HT-29 (cell line): ENCODE results near the gene SDK1. TPM values are rescaled to one million over a fixed set of nuclear protein-coding genes. Genes with fewer than 3 reads are reported as not detected.
"Not testable (repeated sequence)": the region's sequence is repeated elsewhere in the genome, so short reads cannot be mapped to it uniquely, and the experiment has no call there.

Source experiments
- DNase-seq: peaks from one replicate; pipeline ENCODE4 v3.0.0-alpha.2; 2015; ENCODE audit warnings: low spot score
- total RNA-seq: library from RNA; depleted of rRNA; stranded (reverse); fragments of >200 nt; shearing (Covaris generic); gene quantifications from 2 replicates; pipeline ENCODE4 v1.2.3, GENCODE V29; 2014

The SDK1 gene
- total RNA-seq, 1 experiment from 2014 or later, result not detected

GRCh38 chr7:4215176-4215720 is 914.2 kb downstream of the SDK1 start:
- DNase-seq, result no peak

- DNase-seq, result no peak
Measured at GRCh38 chr7:4216016-4216415, 915.0 kb downstream of the SDK1 start.

DNA sequence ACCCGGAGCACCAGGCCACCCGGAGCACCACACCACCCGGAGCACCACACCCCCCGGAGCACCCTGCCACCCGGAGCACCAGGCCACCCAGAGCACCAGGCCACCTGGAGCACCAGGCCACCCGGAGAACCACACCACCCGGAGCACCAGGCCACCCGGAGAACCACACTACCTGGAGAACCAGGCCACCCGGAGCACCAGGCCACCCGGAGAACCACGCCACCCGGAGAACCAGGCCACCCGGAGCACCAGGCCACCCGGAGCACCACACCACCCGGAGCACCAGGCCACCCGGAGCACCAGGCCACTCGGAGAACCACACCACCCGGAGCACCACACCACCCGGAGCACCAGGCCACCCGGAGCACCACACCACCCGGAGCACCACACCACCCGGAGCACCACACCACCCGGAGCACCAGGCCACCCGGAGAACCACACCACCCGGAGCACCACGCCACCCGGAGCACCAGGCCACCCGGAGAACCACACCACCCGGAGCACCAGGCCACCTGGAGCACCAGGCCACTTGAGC is 916.1 kb downstream of the SDK1 start:
- DNase-seq, result not testable (repeated sequence)

DNA sequence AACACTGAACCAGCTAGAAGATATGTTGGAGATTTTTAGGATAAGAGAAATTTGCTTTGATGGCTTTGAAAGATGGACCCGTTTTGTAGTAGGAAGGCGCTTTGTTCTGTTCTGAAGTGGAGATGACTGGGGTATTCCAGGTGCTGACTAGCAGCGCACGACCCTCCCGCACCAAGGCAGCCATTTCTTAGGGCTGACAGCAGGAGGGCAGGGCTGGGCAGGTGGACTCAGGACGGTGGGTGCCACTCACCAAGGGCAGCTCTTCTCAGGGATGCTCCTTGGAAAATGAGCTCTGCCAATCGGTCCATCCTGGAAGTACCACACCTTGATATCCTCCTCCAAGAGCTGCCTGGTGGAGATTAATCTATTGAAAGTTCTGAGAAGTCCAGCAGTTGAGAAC is 917.4 kb downstream of the SDK1 start:
- no peak for DNase-seq

GRCh38 chr7:4220011-4220410 is 919.0 kb downstream of the SDK1 start:
- no peak for DNase-seq

GRCh38 chr7:4221043-4221442 is 920.0 kb downstream of the SDK1 start:
- DNase-seq, result no peak

GRCh38 chr7:4222676-4223075 is 921.6 kb downstream of the SDK1 start:
- DNase-seq, result no peak

DNA sequence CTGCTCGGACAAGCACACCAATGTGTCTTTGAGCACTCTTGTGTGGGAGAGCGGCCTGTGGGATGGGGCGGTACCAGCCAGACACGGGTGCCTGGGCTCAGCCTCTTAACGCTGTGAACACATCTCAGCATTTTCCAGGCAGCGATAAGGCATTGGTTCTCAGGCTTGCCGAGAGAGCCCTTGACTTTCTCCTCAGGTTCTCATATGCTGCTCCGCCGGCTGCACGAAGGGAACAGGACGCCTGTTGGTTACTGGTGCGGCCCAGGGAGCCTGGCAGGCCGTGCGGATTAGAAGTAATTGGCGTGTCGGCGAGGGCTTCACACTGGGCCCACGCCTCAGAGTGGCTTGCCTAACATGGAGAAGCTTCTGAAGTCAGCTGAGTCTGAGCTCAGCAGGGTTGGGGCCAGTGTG is 924.3 kb downstream of the SDK1 start:
- DNase-seq, result no peak

DNA sequence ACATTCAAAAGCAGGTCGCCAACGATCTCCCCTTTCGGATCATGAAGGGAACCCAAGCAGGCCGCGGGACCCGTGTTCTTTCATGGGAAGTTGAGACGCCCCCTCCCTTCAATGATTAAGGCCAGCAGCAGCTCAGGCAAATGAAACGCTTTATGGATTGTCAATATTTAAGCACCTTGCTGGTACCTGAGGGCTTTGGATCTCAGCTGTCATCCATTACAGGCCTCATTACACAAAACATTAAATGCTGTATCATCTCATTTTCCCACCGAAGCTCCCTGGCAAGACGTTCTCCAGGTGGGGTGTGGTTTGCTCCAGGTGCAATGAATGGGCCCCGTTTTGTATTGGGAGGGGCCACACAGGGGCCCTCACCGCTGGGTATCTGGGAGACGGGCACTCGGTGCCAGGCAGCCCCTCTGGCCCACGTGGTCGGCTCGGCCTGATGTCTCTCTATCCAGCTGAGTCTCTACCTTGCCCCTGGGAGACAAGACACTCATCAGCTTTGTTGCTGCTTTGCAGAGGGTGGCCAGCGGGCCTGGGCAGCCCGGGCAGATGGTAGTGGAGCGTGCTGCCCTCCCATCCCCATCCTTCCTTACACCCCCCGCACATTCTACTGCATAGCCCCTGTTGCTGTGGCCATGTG is 925.0 kb downstream of the SDK1 start:
- no peak for DNase-seq

DNA sequence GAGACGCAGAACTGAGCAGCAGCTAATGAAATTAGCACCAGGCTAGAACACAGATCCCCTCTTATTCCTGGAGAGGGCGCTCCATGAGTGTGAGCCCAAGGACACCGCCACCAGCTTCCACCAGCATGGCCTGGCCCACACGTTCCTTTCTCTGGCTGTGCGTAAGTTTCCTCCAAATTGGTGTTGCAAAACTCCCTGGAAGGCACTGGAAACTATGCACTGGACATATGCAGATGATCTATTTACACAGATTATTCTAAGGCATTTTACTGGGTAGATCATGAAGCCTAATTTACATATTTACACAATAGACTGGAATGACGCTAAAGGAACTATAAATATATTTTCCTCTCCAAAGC is 925.5 kb downstream of the SDK1 start:
- no peak for DNase-seq

- no peak for DNase-seq
Measured at GRCh38 chr7:4227105-4228010, 926.3 kb downstream of the SDK1 start.

DNA sequence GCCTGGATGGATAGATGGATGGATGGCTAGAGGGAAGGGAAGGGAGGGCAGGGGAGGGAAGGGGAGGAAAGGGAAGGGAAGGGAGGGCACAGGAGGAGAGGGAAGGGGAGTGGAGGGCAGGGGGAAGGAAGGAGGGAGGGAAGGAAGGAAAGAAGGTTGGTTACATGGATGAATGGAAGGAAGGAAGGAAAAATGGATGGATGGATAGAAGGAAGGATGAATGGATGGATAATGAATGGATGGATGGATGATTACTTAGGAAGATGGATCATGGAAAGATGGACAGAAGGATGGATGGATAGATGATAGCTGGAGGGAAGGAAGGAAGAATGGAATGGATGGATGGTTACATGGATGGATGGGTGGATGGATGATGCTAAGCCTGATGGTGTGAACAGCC is 929.3 kb downstream of the SDK1 start:
- no peak for DNase-seq

DNA sequence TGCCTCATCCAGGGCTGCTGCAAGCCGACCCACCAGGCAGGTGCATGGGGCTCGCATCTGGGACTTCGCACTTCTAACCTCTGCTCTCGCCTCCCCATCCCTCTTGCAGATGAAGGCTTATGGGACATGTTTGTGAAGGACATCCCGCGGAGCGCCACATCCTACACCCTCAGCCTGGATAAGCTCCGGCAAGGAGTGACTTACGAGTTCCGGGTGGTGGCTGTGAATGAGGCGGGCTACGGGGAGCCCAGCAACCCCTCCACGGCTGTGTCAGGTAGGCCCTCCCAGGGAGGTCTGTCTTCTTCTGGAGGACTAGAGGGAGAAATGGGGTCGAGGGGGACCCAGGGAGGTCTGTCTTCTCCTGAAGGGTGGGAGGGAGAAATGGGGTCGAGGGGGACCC is 932.1 kb downstream of the SDK1 start:
- no peak for DNase-seq

DNA sequence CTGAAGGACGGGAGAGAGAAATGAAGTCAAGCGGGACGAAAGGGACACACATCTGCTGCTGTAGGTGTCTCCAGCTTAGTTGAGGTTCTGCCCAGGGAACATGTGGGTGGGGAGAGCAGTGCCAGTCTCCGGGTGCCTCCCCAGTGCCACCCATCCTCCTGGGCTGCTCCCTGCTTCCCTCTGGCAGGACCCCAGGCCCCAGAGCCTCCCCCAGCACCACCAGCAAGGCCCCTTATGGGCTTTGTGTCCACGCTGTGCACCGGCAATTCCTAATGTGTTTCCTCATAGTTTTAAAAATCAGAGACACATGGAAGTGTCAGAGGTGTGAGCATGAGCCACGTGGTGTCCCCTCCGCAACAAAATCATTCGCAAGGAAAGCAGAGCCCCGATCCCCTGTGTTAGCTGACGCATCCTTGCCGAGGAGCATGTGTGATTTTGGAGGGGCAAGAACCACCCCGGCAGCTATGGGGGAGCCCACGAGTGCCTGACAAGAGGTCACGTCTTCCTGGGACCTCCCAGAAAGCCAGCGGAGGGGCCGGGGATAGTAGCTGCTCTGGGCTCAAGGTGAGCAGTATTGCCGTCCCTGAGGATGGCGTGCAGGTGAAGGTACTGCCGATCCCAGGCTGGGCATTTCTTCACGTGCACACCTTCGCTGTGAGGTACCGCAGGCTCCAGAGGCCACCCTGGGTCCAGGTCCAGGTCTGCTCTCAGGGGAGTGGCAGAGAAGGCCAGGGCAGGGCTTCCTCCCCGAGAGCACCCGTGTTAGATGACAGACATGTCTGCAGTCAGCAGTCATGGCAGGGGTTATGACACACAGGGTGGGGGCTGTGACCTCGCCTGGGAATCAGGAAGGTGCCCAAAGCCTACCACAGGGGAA is 932.8 kb downstream of the SDK1 start:
- DNase-seq, result no peak

DNA sequence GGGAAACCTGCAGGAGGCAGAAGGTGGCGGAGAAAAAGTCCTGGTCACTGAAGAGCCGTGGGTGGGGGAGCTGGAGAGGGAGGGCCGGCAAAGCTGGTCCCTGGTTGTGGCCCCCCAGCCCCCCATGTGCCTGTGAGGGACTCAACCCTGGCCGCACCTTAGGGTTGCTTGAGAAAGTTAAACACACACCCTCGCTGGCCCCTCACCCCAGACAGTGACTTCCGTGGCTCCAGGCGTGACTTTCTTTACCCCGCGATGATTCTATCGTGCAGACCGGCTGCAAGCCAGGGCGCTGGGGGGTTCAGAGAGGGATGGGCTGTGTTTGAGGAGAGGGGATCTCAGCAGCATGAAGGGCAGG is 933.4 kb downstream of the SDK1 start:
- DNase-seq, result no peak

DNA sequence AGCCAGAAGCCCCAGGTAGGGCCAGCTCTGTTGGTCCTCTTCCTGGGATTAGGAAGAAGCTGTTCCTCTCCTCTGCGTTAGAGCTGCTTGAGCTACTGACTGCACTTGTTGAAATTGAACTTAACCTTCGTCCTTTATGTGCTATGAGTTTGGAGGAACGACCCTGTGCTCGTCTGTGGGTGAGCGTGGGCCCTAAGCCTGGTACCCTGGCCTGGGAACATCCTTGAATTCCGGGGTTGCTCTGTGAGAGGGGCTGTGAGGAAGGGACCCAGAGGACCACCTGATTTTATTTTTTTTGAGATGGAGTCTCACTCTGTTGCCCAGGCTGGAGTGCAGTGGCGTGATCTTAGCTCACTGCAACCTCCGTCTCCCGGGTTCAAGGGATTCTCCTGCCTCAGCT is 933.8 kb downstream of the SDK1 start:
- no peak for DNase-seq

DNA sequence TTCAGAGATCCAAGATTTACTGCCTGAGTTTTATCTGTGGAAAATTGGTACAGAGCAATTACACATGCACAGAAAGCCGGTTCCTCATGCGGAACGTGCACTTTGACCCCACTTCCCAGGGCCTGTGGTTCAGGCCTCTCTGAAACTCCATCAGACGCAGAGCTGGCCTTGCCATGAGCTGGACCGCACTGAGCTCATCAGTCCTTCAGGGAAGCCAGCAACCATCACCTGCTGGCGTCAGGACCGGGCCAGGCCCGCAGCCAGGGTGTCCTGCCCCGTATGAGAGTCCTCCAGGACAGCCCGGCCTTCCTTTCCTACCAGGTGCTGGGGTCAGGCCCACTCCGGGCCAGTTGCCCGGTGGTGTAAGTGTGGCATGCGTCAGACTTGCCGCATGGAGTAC is 934.5 kb downstream of the SDK1 start:
- DNase-seq, result no peak

DNA sequence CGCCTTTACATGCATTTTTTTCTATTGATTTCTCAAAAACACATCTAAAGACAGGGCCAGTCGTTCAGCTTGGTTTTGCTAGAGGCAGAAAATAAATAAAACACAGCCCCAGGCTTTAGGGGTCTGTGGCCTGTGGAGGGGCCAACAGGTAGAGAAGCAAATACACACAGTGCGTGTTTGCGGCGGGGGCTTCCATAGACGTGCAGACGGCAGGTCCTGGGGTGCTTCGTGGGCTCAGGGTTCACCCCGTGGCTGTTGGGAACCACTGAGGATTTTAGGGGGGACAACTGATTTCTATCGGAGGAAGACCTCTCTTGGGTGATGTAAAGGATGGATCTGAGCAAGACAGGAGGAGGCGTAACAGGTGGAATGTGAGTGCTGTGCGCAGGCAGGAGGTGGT is 935.3 kb downstream of the SDK1 start:
- DNase-seq, result no peak

- not testable (repeated sequence) for DNase-seq
Measured at GRCh38 chr7:4236873-4237272, 935.8 kb downstream of the SDK1 start.

DNA sequence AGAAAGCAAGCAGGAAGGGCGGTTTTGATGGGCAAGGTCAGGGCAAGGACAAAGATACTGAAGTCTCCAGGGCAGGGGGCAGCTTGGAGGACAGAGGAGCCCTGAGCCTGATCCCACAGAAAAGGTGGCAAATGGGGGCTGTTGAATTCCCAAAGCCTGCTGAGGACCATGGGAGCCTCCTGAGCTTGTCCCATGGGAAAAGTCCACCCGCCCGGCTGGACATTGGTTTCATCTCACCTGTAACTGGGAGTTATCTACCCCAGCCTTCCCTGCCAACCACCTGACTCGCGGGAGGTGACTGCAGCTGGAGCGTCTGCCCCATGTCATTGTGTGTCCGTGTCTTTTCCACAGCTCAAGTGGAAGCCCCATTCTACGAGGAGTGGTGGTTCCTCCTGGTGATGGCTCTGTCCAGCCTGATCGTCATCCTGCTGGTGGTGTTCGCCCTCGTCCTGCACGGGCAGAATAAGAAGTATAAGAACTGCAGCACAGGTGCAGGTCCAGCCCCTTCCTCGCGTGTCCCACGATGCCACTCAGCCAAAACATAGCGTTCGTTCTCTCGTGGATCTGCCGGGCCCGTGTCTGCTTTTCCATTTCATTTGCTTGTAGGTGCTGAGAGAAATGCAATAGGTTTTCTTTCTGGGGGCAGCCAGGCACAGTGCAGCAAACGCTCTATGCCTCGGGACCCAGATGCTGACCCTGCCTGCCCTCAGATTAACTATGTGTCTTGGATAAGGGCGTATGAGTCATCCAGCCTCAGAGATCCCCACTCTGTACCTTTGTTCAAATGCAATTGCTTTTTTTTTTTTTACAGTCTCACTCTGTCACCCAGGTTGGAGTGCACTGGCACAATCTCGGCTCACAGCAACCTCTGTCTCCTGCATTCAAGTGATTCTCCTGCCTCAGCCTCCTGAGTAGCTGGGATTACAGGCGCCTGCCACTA is 936.5 kb downstream of the SDK1 start:
- no peak for DNase-seq

- DNase-seq, result no peak
Measured at GRCh38 chr7:4238861-4239260, 937.8 kb downstream of the SDK1 start.
